AG04450 (cell line): Measurements from ENCODE around the gene ANO7. TPM values are rescaled to one million over a fixed set of nuclear protein-coding genes. Genes with fewer than 3 reads are reported as not detected.
A peak's percentile ranks its signal among the peaks of the same experiment; 100 is the strongest.

Source experiments
- CTCF ChIA-PET: fragments of 300-600, 350-600 bp; formaldehyde crosslinking; extraction: SDS; loops from one replicate; lab custom pipeline; 2022; ENCODE audit warnings: antibody characterized with exemption, inconsistent platforms; lab: Charles Lee
- POLR2A ChIA-PET: fragments of 350-600 bp; formaldehyde crosslinking; extraction: SDS; loops from one replicate; lab custom pipeline; 2021; ENCODE audit warnings: antibody characterized with exemption, inconsistent platforms; lab: Yijun Ruan, JAX
- DNase-seq: peaks from one replicate; pipeline ENCODE4 v3.0.0-alpha.2; 2011; ENCODE audit warnings: low read depth, low spot score
- H3K27ac ChIP-seq: one replicate; pipeline ENCODE4 v1.5.1; 2012; ENCODE audit warnings: low read depth, low read length, control low read depth
- H3K27me3 ChIP-seq: one replicate; pipeline ENCODE4 v1.6.0; 2012; ENCODE audit warnings: low read length; ENCODE audit not compliant: control insufficient read depth, insufficient read depth
- H3K4me3 ChIP-seq: 2 replicates; pipeline ENCODE4 v1.5.1; 2011; ENCODE audit warnings: mild to moderate bottlenecking, low read depth, low read length, control low read depth
- H3K9me3 ChIP-seq: 2 replicates; pipeline ENCODE4 v1.5.1; 2012; ENCODE audit warnings: low read length; ENCODE audit not compliant: control insufficient read depth, insufficient read depth
- CTCF ChIP-seq: IDR thresholded peaks from 2 replicates; pipeline ENCODE4 v1.5.1; 2011; ENCODE audit warnings: low read depth, low read length, control low read depth, inconsistent platforms
- polyA plus RNA-seq: library from polyadenylated mRNA; depleted of rRNA; stranded (reverse); fragments of >200 nt; gene quantifications from 2 replicates; pipeline ENCODE4 v1.2.3, GENCODE V29; 2011

Gene ANO7
- polyA plus RNA-seq, 1 experiment, result 0.21 TPM

- no peak for TF ChIP-seq CTCF
- Histone ChIP-seq H3K9me3 (no peaks in the 10 kb centered on the region; the same call in 1 of the 2 replicates), H3K27ac (no peak within 1 kb of the TSS), H3K4me3 (peak within 1 kb of the TSS; percentile 91), H3K27me3 (no peaks in the 10 kb centered on the region)
- DNase-seq, result peak; percentile 78
- POLR2A ChIA-PET, result interaction anchor here (0.7 to 1.2 kb wide), 2 partner anchors 47 to 228 kb away, joined by 3 read pairs; partner anchors contain the start of gene MTERF4
- CTCF ChIA-PET, result interaction anchor here (0.6 kb wide), 1 partner anchor 69 kb away, joined by 4 read pairs; no protein-coding TSS in a partner anchor
Measured at GRCh38 chr2:241148891-241149674, 39.4 kb upstream of the ANO7 start, which contains the start of gene PASK. Gene PASK, minus strand, starts transcription at chr2:241149472. Its CDS starts 6,440 bp downstream, at chr2:241143032.

- POLR2A ChIA-PET, result interaction anchor here (0.7 to 1.2 kb wide), 2 partner anchors 47 to 228 kb away, joined by 3 read pairs; partner anchors contain the start of gene MTERF4
- Histone ChIP-seq H3K9me3 (no peaks in the 10 kb centered on the region; the same call in 1 of the 2 replicates), H3K27me3 (no peaks in the 10 kb centered on the region), H3K4me3 (peak overlapping the region; percentile 91), H3K27ac (no peak overlapping the region)
- CTCF ChIA-PET, result no interaction called here
- no peak for TF ChIP-seq CTCF
- no peak for DNase-seq
Measured at GRCh38 chr2:241149675-241149924, 38.9 kb upstream of the ANO7 start.

GRCh38 chr2:241149925-241150659, 38.4 kb upstream of the ANO7 start, which contains the start of gene PPP1R7:
Gene PPP1R7, plus strand, starts transcription at chr2:241150467. Its CDS starts 29 bp downstream, at chr2:241150496.
- no peak for TF ChIP-seq CTCF
- Histone ChIP-seq H3K27ac (peak within 1 kb of the TSS; percentile 61), H3K27me3 (no peaks in the 10 kb centered on the region), H3K4me3 (peak within 1 kb of the TSS; percentile 91), H3K9me3 (no peaks in the 10 kb centered on the region; the same call in 1 of the 2 replicates)
- ChIA-PET CTCF (no interaction called here), POLR2A (interaction anchor here (0.7 to 1.2 kb wide), 2 partner anchors 48 to 229 kb away, joined by 3 read pairs; partner anchors contain the start of gene MTERF4)
- DNase-seq, result peak; percentile 78

- CTCF ChIA-PET, result no interaction called here
- Histone ChIP-seq H3K4me3 (peak overlapping the region; percentile 91), H3K9me3 (no peaks in the 10 kb centered on the region; the same call in 1 of the 2 replicates), H3K27me3 (no peaks in the 10 kb centered on the region), H3K27ac (peak overlapping the region; percentile 61)
- POLR2A ChIA-PET, result no interaction called here
- DNase-seq, result no peak
- TF ChIP-seq CTCF, result no peak
Measured at GRCh38 chr2:241150660-241151530, 37.6 kb upstream of the ANO7 start.
